SKM-1 (cell line): Measurements from ENCODE around the gene RNLS.

Experiments
- DNase-seq: peaks from one replicate; lab custom pipeline; 2025; ENCODE audit not compliant: unreplicated experiment; lab: John Stamatoyannopoulos, UW

The RNLS gene

DNA sequence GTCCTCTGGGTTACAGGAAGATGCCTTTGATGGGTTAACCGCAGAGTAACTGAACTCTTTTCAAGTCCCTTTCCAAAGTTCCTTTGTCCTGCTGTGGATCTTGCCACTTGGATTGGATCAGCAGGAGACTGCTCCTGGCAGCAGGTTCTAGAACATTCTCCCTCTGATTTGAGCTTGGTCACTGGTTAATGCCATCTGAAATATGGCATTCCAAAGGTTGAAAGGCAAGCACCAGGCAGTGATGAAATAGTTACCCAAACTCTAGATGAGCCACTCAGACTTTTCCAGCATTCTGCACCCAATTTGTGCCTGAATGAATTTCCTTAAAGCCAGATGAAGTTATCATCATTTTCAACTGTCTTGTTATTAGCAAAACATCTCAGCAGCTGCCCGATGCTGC, 343.9 kb downstream of the RNLS start:
- DNase-seq, result no peak

DNA sequence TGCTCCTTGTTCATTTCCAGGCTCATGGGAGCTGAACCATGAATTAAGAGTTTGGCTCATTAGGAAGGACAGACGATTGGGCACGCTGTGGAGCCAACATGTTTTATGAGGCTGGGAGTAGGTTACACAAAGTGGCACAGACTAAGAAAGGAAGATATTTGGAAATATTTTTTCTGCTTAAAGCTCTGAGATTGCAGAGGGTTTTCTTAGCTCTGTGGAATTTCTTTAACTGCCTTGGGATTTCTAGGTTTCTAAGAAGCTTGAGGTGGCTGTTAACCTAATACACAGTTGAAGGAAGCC, 344.6 kb downstream of the RNLS start:
- DNase-seq, result no peak

DNA sequence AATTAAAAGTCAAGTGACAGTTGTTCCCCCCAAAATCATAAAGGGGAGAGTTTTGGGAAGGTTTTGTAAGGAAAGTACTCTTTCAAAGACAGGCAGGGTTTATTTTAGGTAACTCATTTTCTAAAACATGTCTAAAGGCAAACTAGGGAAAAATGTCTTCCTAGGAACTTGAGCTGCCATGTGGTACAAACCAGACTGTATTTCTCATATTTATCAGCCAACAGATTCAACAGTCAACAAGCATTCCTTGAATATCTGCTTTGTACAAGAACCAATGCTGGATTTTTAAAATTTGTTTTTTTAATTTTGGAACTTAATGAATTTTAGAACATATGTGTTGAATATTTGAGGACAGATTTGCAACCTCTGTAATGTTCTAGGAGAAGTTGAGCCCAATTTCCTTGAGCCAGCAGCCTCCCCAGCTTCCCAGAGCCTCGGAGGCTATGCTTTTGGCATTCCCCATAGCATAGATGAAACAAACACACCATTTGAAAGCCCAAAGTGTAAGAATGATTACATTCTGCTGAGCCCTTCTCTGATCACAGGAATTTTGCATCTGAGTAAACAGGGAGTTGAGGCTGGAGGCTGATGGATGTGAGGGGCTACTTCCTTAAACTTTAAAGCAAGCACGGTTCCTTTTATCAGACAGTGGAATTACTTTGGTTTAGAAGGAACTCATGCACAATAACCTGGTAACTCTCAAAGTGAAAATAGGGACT, 345.1 kb downstream of the RNLS start:
- no peak for DNase-seq

DNA sequence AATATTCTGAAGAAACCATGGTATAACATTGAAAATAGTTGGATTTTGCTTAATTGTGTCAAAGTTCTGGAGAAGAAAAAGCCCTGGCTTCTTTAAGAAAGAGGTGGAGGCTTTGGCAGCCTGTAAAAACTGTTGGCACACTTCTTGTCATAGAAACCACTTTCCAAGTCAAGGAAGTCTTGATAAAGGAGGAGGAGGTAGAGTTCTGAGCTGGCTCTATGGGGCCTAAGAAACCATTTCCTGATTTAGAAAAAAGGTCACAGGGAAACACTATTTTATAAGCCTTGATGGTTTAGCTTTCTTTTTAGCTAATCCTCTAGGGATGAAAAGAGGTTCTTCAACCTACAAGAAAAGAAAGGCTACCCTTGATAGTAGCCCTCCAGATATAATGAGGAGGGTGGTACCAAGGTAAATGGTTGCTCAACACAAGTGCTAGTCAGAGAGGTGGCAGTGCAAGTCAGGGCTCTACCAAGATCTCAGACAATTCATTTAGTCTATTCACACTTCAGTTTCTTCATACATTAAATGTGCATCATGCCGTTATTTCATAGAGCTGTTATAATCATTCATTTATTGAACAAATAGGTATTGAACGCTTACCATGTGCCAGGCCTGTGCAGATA, 346.9 kb downstream of the RNLS start:
- no peak for DNase-seq

DNA sequence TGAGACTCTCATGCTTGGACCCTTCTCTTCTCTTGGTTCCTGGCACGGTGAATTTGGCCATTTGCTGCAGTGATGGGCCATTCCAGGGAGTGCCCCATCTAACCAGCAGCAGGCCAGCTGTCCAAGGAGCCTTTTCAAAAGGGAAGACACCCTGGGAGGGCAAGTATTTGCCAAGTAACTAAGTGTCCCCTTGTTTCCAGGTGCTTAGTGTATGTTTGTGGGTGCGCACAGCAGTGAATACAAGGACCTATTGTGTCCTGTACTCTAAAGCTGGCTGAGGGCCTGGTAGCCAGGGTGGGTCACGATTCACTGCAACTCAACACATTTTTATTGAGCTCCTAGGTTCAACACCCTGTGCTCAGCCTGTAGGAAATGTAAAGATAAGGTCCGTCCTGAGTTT, 348.8 kb downstream of the RNLS start:
- DNase-seq, result no peak

DNA sequence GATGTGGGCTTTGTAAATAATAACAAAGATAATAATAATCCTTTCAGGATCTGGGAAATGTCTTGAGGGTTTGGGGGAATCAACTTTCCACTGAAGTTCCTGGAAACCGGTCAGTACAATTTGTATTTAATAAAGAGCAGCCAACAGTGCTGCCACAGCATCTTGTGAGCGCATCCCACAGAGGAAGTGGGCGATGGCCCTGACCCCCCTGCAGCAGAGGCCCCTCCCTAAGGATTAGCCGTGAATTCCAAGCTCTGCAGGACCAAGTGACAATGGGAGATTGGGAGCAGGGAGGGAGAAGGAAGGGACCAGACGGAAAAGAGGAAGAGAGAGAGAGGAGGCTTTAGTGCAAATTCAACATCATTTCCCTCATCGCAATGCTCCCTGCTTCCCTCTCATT, 349.2 kb downstream of the RNLS start:
- no peak for DNase-seq

DNA sequence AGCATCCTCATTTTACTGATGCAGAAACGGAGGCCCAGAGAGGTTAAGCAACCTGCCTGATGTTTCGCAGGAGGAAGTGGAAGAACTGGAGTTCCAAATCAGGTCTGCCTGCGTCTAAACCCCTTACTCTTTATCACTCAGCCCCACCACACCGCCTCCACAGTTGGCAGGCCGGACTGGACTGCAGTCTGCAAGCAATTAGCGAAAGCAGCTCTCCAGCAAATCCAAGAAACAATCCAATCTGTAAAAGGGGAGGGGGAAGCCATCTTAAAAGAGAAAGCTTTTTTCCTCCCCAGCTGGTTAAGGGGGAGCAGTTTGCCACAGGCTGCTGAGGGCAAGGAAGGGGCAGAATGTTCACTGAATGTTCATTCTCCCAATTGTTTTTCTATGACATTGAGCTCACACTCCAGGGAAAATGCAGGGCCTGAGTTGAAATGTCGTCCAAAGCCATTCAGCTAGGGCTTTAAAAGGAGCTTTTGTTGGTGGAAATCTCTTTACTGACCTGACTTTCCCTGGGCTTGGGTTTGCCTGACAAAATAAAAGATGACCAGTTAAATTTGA, 350.1 kb downstream of the RNLS start:
- DNase-seq, result no peak

DNA sequence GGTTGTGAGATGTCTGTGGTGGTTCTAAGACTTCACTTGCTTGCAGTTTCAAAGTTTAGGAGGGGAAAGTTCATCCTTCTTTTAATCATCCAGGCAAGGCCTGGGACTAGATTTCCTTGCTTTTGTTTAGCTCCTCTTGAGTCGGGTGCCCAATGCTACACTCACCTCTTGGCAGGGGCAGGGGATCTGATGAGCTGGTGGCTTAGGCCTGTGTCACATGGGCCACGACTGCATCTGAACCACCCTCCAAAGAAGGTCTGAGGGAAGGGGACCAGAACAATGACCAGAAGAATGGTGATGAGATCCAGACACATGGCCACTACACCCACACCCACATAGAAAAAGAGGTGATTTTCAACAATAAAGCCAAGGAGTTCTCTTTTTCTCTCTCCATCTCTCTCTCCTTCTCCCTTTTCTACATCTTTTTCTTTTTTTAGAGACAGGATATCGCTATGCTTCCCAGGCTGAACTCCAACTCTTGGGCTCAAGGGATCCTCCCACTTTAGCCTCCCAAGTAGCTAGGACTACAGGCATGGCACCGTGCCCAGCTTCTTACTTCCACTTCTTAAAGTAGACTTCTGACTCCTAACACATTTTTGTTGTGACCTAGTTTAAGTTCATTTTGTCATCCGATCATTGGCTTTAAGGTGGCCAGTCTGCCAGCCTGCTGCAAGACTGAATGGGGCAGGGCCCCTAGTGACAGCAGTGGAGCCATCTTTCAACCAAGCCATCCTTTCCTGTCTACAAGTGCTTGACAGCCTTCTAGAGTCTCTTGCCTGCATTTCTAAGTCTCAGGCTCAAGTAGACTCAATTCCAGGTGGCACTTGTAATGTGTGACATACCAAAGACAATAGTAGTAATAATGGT, 350.9 kb downstream of the RNLS start:
- no peak for DNase-seq

DNA sequence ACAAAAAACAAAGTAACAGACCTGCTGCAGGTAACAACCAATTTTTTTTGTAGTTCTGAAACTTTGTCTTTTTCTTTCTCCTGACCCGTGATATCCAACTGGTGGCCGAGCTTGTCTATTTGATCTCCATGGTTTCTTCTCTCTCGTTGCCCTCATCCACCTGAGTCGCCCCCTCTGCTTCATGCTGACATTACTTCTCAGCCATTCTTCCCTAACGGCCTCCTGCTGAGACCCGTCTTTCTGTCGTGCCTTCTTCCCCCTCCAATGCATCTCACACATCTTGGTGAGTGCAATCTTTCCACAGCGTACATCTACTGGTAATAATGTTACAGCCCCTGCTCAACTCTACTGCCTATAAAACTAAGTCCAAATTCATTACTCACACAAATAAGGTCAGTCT, 352.9 kb downstream of the RNLS start:
- no peak for DNase-seq

DNA sequence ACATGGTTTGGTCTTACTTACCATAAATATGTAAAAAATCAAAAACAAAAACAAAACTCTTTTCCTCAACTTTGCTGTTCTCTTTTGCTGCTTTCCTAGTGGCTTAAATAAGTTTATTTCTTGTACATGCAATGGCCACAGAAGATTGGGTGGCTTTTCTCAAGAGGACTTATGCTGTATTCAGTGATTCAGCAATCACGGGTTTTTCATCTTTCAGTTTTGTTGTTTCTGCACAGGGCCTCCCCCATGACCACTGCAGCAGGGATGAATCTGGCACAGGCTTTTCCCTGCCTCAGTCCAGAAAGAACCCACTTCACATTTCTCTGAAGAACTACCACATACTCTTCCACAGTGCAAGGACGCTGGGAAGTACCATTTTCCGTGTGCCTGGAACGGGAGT, 355.0 kb downstream of the RNLS start:
- DNase-seq, result no peak

DNA sequence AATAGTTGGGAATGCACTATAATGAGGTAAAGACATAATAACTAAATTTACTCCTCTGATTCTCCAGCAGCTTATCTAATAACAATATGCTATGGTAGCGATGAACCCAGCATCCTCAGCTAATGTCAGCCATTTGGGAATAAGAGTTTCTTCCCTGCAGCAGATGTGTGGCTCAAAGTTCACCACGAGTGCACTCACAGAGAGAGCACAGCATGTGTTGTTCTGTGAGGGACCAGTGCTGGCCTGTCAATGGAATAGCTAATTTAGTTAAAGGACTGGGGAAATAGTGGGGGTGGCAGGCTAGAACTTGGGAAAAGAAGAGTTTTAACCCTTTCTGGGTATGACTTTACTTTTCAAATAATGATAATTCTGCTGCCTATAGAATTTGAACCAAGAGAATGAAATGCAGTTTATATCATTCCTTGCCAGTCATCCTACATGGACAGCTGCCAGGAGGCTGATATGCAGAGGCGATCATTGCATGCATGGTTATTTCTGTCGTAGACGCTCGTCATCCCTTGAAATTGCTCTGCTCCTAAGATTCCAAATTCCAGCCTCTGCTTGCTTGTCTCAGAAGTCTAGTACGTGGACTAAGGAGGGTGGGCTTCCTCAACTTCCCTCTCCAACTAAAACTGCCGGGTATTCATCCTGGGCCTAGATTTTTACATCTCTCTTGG, 355.6 kb downstream of the RNLS start:
- no peak for DNase-seq

DNA sequence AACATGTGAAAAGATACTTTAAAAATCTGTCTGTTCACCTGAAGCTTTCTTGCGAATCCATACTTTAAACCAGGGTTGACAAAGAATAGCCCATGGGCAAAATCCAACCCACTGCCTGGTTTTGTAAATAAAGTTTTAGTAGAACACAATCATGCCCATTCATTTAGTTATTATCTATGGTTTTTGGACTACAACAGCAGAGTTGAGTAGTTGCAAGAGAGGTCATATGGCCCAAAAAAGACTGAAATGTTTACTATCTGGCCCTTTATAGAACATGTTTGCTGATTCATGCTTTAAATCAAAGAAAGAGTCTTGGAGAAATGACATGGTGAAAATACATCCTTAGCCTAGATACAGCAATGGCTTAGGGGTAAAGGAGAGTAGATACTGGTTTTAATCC, 356.2 kb downstream of the RNLS start:
- DNase-seq, result no peak

DNA sequence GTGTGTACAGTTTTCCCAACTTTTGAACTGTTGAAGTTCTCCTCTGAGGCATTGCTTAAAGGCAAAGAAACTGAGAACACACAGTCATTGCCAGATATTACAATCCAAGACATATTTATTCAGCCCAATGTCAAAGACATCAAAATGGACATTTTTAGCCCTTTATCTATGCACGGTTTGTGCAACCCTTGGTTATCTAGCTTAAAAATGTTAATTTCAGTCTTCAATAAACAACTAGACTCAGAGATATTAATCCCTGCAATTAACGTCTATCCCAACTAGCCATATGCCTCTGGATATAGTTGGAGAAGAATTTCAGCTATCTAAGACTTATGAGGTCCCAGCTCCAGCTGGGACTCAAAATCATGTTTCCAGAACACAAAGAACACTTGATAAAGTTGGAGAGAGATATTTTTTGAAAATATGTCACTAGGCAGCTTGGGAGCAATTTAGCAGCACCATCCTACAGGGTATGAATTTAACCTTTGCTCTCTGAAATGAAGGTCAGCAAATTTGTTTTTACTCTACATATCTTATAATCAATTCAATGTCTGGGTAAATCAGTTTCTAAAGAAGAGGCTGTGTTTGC, 357.0 kb downstream of the RNLS start:
- no peak for DNase-seq
